GM12892 (cell line): ENCODE measurements around the gene SPNS2.

ENCODE experiments used
- DNase-seq: peaks from one replicate; pipeline ENCODE4 v3.0.0; 2011; ENCODE audit not compliant: insufficient read length
- FAIRE-seq: peaks from 2 replicates; lab custom pipeline; 2011; peaks lifted over from hg19 to GRCh38; lab: Jason Lieb, UNC
- POLR2A ChIP-seq: IDR thresholded peaks from 2 replicates; pipeline ENCODE4 v1.6.1; 2011; ENCODE audit warnings: low read depth, low read length, control low read depth
- POLR2AphosphoS5 ChIP-seq: IDR thresholded peaks from 2 replicates; pipeline ENCODE4 v1.6.1; 2011; ENCODE audit warnings: low read depth, low read length, control low read depth
- TAF1 ChIP-seq: IDR thresholded peaks from 2 replicates; pipeline ENCODE4 v1.6.1; 2011; ENCODE audit warnings: low read depth, mild to moderate bottlenecking, control low read depth, low read length, borderline replicate concordance

SPNS2 gene

GRCh38 chr17:4474093-4474492 lies 24.6 kb upstream of the SPNS2 start:
- DNase-seq (peak; percentile 10), FAIRE-seq (no peak)
- TF ChIP-seq POLR2AphosphoS5 (no peak), POLR2A (no peak), TAF1 (no peak)

GRCh38 chr17:4475001-4475400 lies 23.7 kb upstream of the SPNS2 start:
- TF ChIP-seq POLR2A (no peak), TAF1 (no peak), POLR2AphosphoS5 (no peak)
- DNase-seq: peak; percentile 6
- FAIRE-seq: no peak

GRCh38 chr17:4475463-4475862 lies 23.2 kb upstream of the SPNS2 start:
- DNase-seq (peak; percentile 7), FAIRE-seq (no peak)
- TF ChIP-seq TAF1 (no peak), POLR2AphosphoS5 (no peak), POLR2A (no peak)

- no peak for TF ChIP-seq POLR2AphosphoS5
- FAIRE-seq: no peak
- DNase-seq: no peak
These were observed 22.7 kb upstream of the SPNS2 start for GRCh38 chr17:4476017-4476416.

GRCh38 chr17:4476511-4477070 lies 22.1 kb upstream of the SPNS2 start:
- TF ChIP-seq POLR2AphosphoS5: no peak
- no peak for TF ChIP-seq TAF1
- DNase-seq (no peak), FAIRE-seq (no peak)

GRCh38 chr17:4477255-4477791 lies 21.4 kb upstream of the SPNS2 start:
- no peak for TF ChIP-seq POLR2A
- TF ChIP-seq TAF1: no peak
- no peak for TF ChIP-seq POLR2AphosphoS5
- no peak for DNase-seq
- FAIRE-seq: no peak

- no peak for FAIRE-seq
- DNase-seq: no peak
- TF ChIP-seq POLR2A (no peak), TAF1 (no peak), POLR2AphosphoS5 (no peak)
These were observed 20.3 kb upstream of the SPNS2 start for GRCh38 chr17:4478318-4478830.

- no peak for DNase-seq
These were observed 19.2 kb upstream of the SPNS2 start for GRCh38 chr17:4479340-4479981.

GRCh38 chr17:4479982-4480751 lies 18.5 kb upstream of the SPNS2 start:
- DNase-seq (no peak), FAIRE-seq (no peak)
- TF ChIP-seq POLR2AphosphoS5 (no peak), POLR2A (no peak), TAF1 (no peak)

More at GRCh38 chr17:4479340-4479981, 19.2 kb upstream of the SPNS2 start:
- no peak for TF ChIP-seq POLR2A
- no peak for TF ChIP-seq POLR2AphosphoS5
- no peak for TF ChIP-seq TAF1
- no peak for FAIRE-seq

GRCh38 chr17:4480929-4481898 lies 17.5 kb upstream of the SPNS2 start:
- TF ChIP-seq TAF1 (no peak), POLR2AphosphoS5 (no peak), POLR2A (no peak; the same call in 1 of the 2 replicates)
- FAIRE-seq: peak; percentile 56
- peak; percentile 54 for DNase-seq
